ENCODE measurements around the gene ERFE.

- TF ChIP-seq CTCF (IDR thresholded peaks at IDR 0.05) (no peak), POLR2A (IDR thresholded peaks at IDR 0.05) (no peak)
Observed at GRCh38 chr2:238159661-238160205, 963 bp downstream of the ERFE start.
